CD4-positive, alpha-beta T cell treated with Interleukin-17A for 4 hours (primary cell): ENCODE data around the gene CFLAR.
"Not testable (repeated sequence)": the region's sequence is repeated elsewhere in the genome, so short reads cannot be mapped to it uniquely, and the experiment has no call there.

Experiments used
- DNase-seq: peaks from one replicate; pipeline ENCODE4 v3.0.0-alpha.2; 2020; ENCODE audit warnings: mixed read lengths

Gene CFLAR

GRCh38 chr2:201118961-201119854 is 3.2 kb downstream of the CFLAR start:
- peak; percentile 45 for DNase-seq

- no peak for DNase-seq
Observed at GRCh38 chr2:201122276-201122675, 6.3 kb downstream of the CFLAR start.

GRCh38 chr2:201126308-201127151 is 10.6 kb downstream of the CFLAR start:
- DNase-seq = no peak

GRCh38 chr2:201127152-201127511 is 11.2 kb downstream of the CFLAR start:
- peak; percentile 31 for DNase-seq

GRCh38 chr2:201127570-201127969 is 11.6 kb downstream of the CFLAR start:
- peak; percentile 73 for DNase-seq

GRCh38 chr2:201128033-201128432 is 12.1 kb downstream of the CFLAR start:
- no peak for DNase-seq

GRCh38 chr2:201128933-201129505 is 13.1 kb downstream of the CFLAR start:
- peak; percentile 38 for DNase-seq

- peak; percentile 56 for DNase-seq
Observed at GRCh38 chr2:201130524-201131186, 14.7 kb downstream of the CFLAR start.

- DNase-seq = no peak
Observed at GRCh38 chr2:201132518-201132917, 16.6 kb downstream of the CFLAR start.

- DNase-seq = no peak
Observed at GRCh38 chr2:201135386-201135785, 19.4 kb downstream of the CFLAR start.

- DNase-seq = no peak
Observed at GRCh38 chr2:201136889-201137321, 20.9 kb downstream of the CFLAR start.

GRCh38 chr2:201137505-201138400 is 21.8 kb downstream of the CFLAR start:
- no peak for DNase-seq

GRCh38 chr2:201138401-201138970 is 22.5 kb downstream of the CFLAR start:
- DNase-seq = no peak

- DNase-seq = not testable (repeated sequence)
Observed at GRCh38 chr2:201138986-201139781, 23.2 kb downstream of the CFLAR start.

- DNase-seq = no peak
Observed at GRCh38 chr2:201139836-201140604, 24.1 kb downstream of the CFLAR start.

- no peak for DNase-seq
Observed at GRCh38 chr2:201144101-201145051, 28.4 kb downstream of the CFLAR start.

- no peak for DNase-seq
Observed at GRCh38 chr2:201148434-201148990, 32.5 kb downstream of the CFLAR start.
